GM12891 (cell line): ENCODE data around the gene PAFAH2.

Source experiments
- PAX5 ChIP-seq: IDR thresholded peaks from 2 replicates; pipeline ENCODE4 v1.6.1; 2011; ENCODE audit warnings: low read length, moderate library complexity, mild to moderate bottlenecking; ENCODE audit not compliant: insufficient read depth, severe bottlenecking
- POLR2A ChIP-seq: IDR thresholded peaks from 2 replicates; pipeline ENCODE4 v1.6.1; 2011; ENCODE audit warnings: low read depth, low read length, control low read depth
- POLR2AphosphoS5 ChIP-seq: IDR thresholded peaks from 2 replicates; pipeline ENCODE4 v1.6.1; 2011; ENCODE audit warnings: low read depth, low read length, control low read depth
- POU2F2 ChIP-seq: IDR thresholded peaks from 2 replicates; pipeline ENCODE4 v1.6.1; 2011; ENCODE audit warnings: low read depth, mild to moderate bottlenecking, control low read depth, low read length, moderate library complexity
- SPI1 ChIP-seq: IDR thresholded peaks from 2 replicates; pipeline ENCODE4 v1.6.1; 2011; ENCODE audit warnings: low read depth, low read length, control low read depth
- TAF1 ChIP-seq: IDR thresholded peaks from 2 replicates; pipeline ENCODE4 v1.6.1; 2011; ENCODE audit warnings: low read depth, low read length, control low read depth

DNA sequence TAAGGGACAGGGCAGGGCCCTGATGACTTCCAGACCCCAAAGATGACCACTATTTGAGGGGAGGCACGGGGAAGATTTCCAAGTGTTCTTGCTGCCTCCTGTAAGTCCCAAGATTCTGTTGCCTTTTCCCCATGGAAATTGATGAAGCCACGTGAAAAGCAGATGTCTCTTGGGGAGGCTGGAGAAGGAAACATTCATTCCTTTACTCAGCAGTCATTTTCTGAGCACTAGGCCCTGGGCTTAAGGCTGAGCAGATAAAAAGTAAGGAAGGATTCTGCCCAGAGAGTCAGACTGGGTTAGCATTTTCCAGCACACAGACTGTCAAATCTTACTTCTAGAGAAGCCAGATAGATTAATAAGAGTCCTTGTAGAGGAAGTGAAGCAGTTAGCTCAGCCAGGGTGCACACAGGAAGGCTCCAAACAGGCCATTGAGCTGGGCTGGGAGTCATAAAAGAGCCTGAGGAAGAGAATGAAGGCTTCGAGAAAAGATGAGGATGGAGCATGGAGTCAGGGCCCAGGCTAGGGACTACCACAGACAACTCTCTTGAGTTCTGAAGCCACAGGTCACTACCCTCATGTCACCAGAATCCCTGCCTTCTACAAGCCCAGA, 33.9 kb upstream of the PAFAH2 start:
- TF ChIP-seq POLR2AphosphoS5 (no peak), TAF1 (no peak), POLR2A (no peak), SPI1 (no peak), POU2F2 (no peak), PAX5 (no peak)
